ENCODE results near the gene GOLGA3. TPM values are rescaled to one million over a fixed set of nuclear protein-coding genes. Genes with fewer than 3 reads are reported as not detected.

The GOLGA3 gene
- total and polyA plus RNA-seq, 4 donors, result 5.0 to 43.0 (median 15.8) TPM

- TF ChIP-seq GABPA (IDR thresholded peaks at IDR 0.05 in 1 of 2, conservative IDR thresholded peaks at IDR 0.05 in 1 of 2) (no peak), NR2F2 (IDR thresholded peaks at IDR 0.05) (no peak), SP1 (IDR thresholded peaks at IDR 0.05) (no peak)
- TF ChIP-seq, protein P1, sequence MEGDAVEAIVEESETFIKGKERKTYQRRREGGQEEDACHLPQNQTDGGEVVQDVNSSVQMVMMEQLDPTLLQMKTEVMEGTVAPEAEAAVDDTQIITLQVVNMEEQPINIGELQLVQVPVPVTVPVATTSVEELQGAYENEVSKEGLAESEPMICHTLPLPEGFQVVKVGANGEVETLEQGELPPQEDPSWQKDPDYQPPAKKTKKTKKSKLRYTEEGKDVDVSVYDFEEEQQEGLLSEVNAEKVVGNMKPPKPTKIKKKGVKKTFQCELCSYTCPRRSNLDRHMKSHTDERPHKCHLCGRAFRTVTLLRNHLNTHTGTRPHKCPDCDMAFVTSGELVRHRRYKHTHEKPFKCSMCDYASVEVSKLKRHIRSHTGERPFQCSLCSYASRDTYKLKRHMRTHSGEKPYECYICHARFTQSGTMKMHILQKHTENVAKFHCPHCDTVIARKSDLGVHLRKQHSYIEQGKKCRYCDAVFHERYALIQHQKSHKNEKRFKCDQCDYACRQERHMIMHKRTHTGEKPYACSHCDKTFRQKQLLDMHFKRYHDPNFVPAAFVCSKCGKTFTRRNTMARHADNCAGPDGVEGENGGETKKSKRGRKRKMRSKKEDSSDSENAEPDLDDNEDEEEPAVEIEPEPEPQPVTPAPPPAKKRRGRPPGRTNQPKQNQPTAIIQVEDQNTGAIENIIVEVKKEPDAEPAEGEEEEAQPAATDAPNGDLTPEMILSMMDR (IDR thresholded peaks at IDR 0.05; ENCODE audit: low read depth, low read length, missing input control), result no peak
- Histone ChIP-seq H3K27ac (ENCODE audit: low read depth in 1 of 2, low read length in 2 of 2) (no peak overlapping the region), H3K27me3 (ENCODE audit: control insufficient read depth in 4 of 4, insufficient read depth in 4 of 4, low read length in 3 of 4) (no peaks in the 10 kb centered on the region), H3K4me3 (ENCODE audit: low read depth in 1 of 3, low read length in 3 of 3) (no peak overlapping the region), H3K9me3 (ENCODE audit: control insufficient read depth in 4 of 4, low read length in 3 of 4) (no peaks in the 10 kb centered on the region), H3K36me3 (ENCODE audit: control insufficient read depth in 4 of 4, insufficient read depth in 3 of 4, low read depth in 1 of 4, low read length in 3 of 4) (peaks cover 25 to 83% (median 57%) of the 10 kb centered on the region in 4 donors), H3K9ac (ENCODE audit: low read depth in 1 of 2, low read length in 2 of 2) (no peak overlapping the region), H3K4me1 (ENCODE audit: control insufficient read depth in 4 of 4, insufficient read depth in 4 of 4, low read length in 3 of 4) (no peaks in the 10 kb centered on the region)
- 97% methylated on average over 3 of the region's 3 CpGs for WGBS
- no peak for DNase-seq (ENCODE audit: low spot score)
Observed at GRCh38 chr12:132746613-132747012, 82.1 kb downstream of the GOLGA3 start.

DNA sequence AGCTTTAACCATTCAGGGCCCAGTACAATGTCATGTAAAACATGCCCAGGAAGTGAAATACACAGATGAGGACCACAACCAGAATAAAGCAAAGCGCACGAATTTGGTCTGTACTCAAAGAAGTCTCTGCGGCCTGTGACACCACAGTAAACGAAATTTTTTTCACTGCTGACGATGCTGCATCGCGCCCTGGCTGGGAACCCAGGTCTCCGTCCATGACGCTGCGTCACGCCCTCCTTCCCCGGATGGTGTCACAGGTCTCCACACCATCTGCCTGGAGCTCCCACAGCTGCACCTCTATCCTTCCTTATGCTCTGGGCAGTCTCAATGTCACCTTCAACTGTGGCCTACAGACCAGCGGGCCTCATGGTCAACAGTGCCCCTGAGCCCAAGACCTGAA is 84.8 kb downstream of the GOLGA3 start:
- H3K27me3 ChIP-seq (ENCODE audit: control insufficient read depth in 4 of 4, insufficient read depth in 4 of 4, low read length in 3 of 4), result no peaks in the 10 kb centered on the region
- no peaks in the 10 kb centered on the region for H3K9me3 ChIP-seq (ENCODE audit: control insufficient read depth in 4 of 4, low read length in 3 of 4)
- WGBS, result 90% methylated on average over 13 of the region's 13 CpGs
- DNase-seq (ENCODE audit: low spot score), result no peak
- no peak overlapping the region for H3K9ac ChIP-seq (ENCODE audit: low read depth in 1 of 2, low read length in 2 of 2)
- TF ChIP-seq FOXA2 (IDR thresholded peaks at IDR 0.05) (no peak), HNF4A (conservative IDR thresholded peaks at IDR 0.05) (no peak), HNF4G (IDR thresholded peaks at IDR 0.05) (no peak), SP1 (IDR thresholded peaks at IDR 0.05) (no peak), TAF1 (conservative IDR thresholded peaks at IDR 0.05) (no peak), JUND (IDR thresholded peaks at IDR 0.05) (no peak), FOXA1 (IDR thresholded peaks at IDR 0.05) (no peak), RAD21 (IDR thresholded peaks at IDR 0.05) (no peak), GABPA (IDR thresholded peaks at IDR 0.05 in 1 of 2, conservative IDR thresholded peaks at IDR 0.05 in 1 of 2) (no peak)
- TF ChIP-seq, protein P2, sequence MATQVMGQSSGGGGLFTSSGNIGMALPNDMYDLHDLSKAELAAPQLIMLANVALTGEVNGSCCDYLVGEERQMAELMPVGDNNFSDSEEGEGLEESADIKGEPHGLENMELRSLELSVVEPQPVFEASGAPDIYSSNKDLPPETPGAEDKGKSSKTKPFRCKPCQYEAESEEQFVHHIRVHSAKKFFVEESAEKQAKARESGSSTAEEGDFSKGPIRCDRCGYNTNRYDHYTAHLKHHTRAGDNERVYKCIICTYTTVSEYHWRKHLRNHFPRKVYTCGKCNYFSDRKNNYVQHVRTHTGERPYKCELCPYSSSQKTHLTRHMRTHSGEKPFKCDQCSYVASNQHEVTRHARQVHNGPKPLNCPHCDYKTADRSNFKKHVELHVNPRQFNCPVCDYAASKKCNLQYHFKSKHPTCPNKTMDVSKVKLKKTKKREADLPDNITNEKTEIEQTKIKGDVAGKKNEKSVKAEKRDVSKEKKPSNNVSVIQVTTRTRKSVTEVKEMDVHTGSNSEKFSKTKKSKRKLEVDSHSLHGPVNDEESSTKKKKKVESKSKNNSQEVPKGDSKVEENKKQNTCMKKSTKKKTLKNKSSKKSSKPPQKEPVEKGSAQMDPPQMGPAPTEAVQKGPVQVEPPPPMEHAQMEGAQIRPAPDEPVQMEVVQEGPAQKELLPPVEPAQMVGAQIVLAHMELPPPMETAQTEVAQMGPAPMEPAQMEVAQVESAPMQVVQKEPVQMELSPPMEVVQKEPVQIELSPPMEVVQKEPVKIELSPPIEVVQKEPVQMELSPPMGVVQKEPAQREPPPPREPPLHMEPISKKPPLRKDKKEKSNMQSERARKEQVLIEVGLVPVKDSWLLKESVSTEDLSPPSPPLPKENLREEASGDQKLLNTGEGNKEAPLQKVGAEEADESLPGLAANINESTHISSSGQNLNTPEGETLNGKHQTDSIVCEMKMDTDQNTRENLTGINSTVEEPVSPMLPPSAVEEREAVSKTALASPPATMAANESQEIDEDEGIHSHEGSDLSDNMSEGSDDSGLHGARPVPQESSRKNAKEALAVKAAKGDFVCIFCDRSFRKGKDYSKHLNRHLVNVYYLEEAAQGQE (IDR thresholded peaks at IDR 0.05), result no peak
- no peak overlapping the region for H3K27ac ChIP-seq (ENCODE audit: low read depth in 1 of 2, low read length in 2 of 2)
- H3K36me3 ChIP-seq (ENCODE audit: control insufficient read depth in 4 of 4, insufficient read depth in 3 of 4, low read depth in 1 of 4, low read length in 3 of 4), result peaks cover 23 to 86% (median 67%) of the 10 kb centered on the region in 4 donors
- no peaks in the 10 kb centered on the region for H3K4me1 ChIP-seq (ENCODE audit: control insufficient read depth in 4 of 4, insufficient read depth in 4 of 4, low read length in 3 of 4)
- H3K4me3 ChIP-seq (ENCODE audit: low read depth in 1 of 3, low read length in 3 of 3), result no peak overlapping the region

- Histone ChIP-seq H3K9ac (ENCODE audit: low read depth in 1 of 2, low read length in 2 of 2) (no peak overlapping the region), H3K4me3 (ENCODE audit: low read depth in 1 of 3, low read length in 3 of 3) (no peak overlapping the region), H3K9me3 (ENCODE audit: control insufficient read depth in 4 of 4, low read length in 3 of 4) (no peaks in the 10 kb centered on the region), H3K4me1 (ENCODE audit: control insufficient read depth in 4 of 4, insufficient read depth in 4 of 4, low read length in 3 of 4) (no peaks in the 10 kb centered on the region), H3K36me3 (ENCODE audit: control insufficient read depth in 4 of 4, insufficient read depth in 3 of 4, low read depth in 1 of 4, low read length in 3 of 4) (peaks cover 13 to 81% (median 53%) of the 10 kb centered on the region in 4 donors), H3K27me3 (ENCODE audit: control insufficient read depth in 4 of 4, insufficient read depth in 4 of 4, low read length in 3 of 4) (no peaks in the 10 kb centered on the region), H3K27ac (ENCODE audit: low read depth in 1 of 2, low read length in 2 of 2) (no peak overlapping the region)
- WGBS, result 90% methylated on average over 8 of the region's 8 CpGs
- DNase-seq (ENCODE audit: low spot score), result no peak
- TF ChIP-seq RAD21 (IDR thresholded peaks at IDR 0.05), result no peak
- no peak for TF ChIP-seq YY1 (IDR thresholded peaks at IDR 0.05)
- TF ChIP-seq NR2F2 (IDR thresholded peaks at IDR 0.05), result no peak
- TF ChIP-seq FOXA1 (IDR thresholded peaks at IDR 0.05), result no peak
- no peak for TF ChIP-seq HNF4G (IDR thresholded peaks at IDR 0.05)
- TF ChIP-seq JUND (IDR thresholded peaks at IDR 0.05), result no peak
- no peak for TF ChIP-seq FOXA2 (IDR thresholded peaks at IDR 0.05)
- TF ChIP-seq, protein P2 (IDR thresholded peaks at IDR 0.05), result no peak
- no peak for TF ChIP-seq TAF1 (conservative IDR thresholded peaks at IDR 0.05)
- TF ChIP-seq SP1 (IDR thresholded peaks at IDR 0.05), result no peak
- TF ChIP-seq HNF4A (conservative IDR thresholded peaks at IDR 0.05), result no peak
- TF ChIP-seq GABPA (IDR thresholded peaks at IDR 0.05 in 1 of 2, conservative IDR thresholded peaks at IDR 0.05 in 1 of 2), result no peak
- TF ChIP-seq, protein P1 (IDR thresholded peaks at IDR 0.05; ENCODE audit: low read depth, low read length, missing input control), result no peak
Observed at GRCh38 chr12:132741620-132742019, 87.0 kb downstream of the GOLGA3 start.
